HG03521 (cell line): ENCODE measurements around the gene CLASP1.
"Not testable (repeated sequence)": the region's sequence is repeated elsewhere in the genome, so short reads cannot be mapped to it uniquely, and the experiment has no call there.

Experiments used
- ATAC-seq: cut with Tn5 transposase; IDR thresholded peaks from one replicate; pipeline ENCODE4 v1.9.1; 2021; ENCODE audit warnings: mild to moderate bottlenecking, moderate library complexity; ENCODE audit not compliant: unreplicated experiment

The CLASP1 gene

DNA sequence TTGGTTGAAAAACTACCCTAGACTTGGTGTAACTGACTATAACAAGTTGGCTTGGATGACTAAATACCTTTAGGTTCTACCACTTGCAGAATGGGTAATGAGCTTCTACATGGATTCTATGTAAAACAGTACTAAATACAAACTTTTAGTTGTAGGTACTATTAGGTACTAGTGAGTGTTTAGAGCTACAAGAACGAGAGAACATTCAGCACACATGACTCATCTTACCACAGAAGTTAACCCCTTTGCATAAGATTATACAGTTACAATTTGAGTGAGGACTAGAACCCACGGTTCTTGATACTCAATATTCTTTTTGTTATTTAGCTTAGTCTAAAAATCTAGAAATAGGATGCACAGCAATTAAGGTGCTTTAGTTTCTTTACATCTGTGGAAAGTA lies 262.6 kb downstream of the CLASP1 start:
- ATAC-seq = no peak

GRCh38 chr2:121386102-121386501 lies 263.2 kb downstream of the CLASP1 start:
- ATAC-seq = no peak

GRCh38 chr2:121382744-121383143 lies 266.5 kb downstream of the CLASP1 start:
- no peak for ATAC-seq

GRCh38 chr2:121377646-121378045 lies 271.6 kb downstream of the CLASP1 start:
- no peak for ATAC-seq

- no peak for ATAC-seq
Measured at GRCh38 chr2:121376535-121377250, 272.6 kb downstream of the CLASP1 start.

DNA sequence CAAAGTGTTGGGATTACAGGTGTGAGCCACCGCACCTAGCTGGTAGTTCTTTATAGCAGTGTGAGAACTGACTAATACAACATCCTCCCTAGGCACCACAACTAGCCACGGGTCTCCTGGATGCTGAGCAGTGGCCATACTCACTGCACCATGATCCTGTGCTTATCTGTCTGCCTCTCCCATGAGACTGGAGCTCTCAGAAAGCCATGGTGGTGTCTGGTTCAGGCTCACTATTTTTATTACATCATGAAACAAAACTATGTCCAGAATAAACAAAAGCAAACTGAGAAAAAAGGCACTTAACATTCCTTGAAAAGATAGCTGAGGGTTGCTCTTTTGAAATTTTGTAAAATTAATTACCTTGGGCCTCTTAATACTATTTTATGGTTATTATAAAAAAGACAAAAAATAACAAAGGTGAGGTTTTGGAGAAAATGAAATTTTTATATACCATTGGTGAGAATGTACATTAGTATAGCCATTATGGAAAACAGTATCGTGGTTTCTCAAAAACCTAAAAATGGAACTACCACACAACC lies 273.6 kb downstream of the CLASP1 start:
- no peak for ATAC-seq

- ATAC-seq = not testable (repeated sequence)
Measured at GRCh38 chr2:121374412-121375075, 274.7 kb downstream of the CLASP1 start.

GRCh38 chr2:121372721-121373353 lies 276.4 kb downstream of the CLASP1 start:
- ATAC-seq = no peak

- ATAC-seq = no peak
Measured at GRCh38 chr2:121372082-121372481, 277.2 kb downstream of the CLASP1 start.

- ATAC-seq = no peak
Measured at GRCh38 chr2:121368836-121369235, 280.4 kb downstream of the CLASP1 start.

DNA sequence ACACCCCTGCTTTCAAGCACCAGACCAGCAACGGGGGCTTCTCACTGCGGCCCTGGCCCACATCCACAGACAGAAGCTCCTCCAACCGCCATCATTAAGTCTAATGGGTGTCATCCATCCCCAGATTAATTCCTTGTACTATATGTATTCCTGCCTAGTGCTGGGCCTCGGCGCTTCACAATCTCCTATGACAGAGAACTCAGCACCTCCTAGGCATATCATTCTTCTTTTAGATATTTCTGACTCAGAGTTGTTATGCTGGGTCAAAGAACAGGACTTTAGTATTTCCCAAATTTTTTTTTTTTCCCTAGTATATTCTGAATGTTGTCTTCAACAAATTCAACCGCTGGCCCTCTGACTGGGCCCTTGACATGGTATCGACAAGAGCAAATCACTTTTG lies 281.1 kb downstream of the CLASP1 start:
- no peak for ATAC-seq

- ATAC-seq = no peak
Measured at GRCh38 chr2:121367246-121367900, 281.9 kb downstream of the CLASP1 start.

DNA sequence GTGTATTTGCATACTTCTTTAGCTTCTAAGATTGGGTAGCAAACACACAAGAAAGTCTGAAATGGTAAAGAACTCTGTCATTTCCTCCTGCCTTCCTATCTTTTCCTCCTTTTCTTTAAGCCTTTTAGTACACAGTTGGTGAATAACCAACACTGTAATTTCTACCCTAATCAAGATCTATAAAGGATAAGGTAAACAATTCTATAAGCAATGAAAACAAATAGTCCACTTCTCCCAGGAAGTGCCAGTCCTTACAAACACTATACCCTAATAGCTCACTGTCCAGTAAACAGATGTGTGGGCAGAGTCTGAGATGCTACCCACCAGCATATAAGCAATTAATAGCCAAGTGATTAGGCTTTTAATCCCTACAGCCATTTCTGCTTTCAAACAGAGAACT lies 283.2 kb downstream of the CLASP1 start:
- ATAC-seq = no peak

DNA sequence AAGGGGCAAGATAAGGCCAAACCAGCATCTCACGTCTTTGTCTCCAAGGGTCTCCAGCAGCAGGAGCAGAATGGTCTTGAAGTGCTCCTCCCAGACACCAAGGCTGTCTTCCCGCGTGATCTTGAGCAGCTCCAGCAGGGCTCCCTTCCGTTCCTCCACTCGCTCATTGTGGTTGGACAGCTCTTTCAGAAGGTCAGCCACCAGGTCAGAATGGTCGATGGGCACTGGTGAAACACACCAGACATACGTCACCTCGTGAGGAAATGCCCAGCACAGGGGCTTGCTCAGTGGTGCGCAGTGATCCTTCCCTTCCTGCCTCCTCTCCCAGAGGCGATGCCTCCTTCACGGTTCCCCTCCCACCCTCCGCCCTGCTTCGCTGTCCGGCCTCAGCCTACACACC lies 284.2 kb downstream of the CLASP1 start:
- no peak for ATAC-seq

- no peak for ATAC-seq
Measured at GRCh38 chr2:121363632-121364420, 285.4 kb downstream of the CLASP1 start.

GRCh38 chr2:121362774-121363173 lies 286.5 kb downstream of the CLASP1 start:
- ATAC-seq = no peak

GRCh38 chr2:121362226-121362625 lies 287.0 kb downstream of the CLASP1 start:
- no peak for ATAC-seq

- ATAC-seq = no peak
Measured at GRCh38 chr2:121360566-121361300, 288.5 kb downstream of the CLASP1 start.

GRCh38 chr2:121359716-121360565 lies 289.3 kb downstream of the CLASP1 start:
- ATAC-seq = no peak
